ENCODE measurements around the gene TMEM273.

The TMEM273 gene

DNA sequence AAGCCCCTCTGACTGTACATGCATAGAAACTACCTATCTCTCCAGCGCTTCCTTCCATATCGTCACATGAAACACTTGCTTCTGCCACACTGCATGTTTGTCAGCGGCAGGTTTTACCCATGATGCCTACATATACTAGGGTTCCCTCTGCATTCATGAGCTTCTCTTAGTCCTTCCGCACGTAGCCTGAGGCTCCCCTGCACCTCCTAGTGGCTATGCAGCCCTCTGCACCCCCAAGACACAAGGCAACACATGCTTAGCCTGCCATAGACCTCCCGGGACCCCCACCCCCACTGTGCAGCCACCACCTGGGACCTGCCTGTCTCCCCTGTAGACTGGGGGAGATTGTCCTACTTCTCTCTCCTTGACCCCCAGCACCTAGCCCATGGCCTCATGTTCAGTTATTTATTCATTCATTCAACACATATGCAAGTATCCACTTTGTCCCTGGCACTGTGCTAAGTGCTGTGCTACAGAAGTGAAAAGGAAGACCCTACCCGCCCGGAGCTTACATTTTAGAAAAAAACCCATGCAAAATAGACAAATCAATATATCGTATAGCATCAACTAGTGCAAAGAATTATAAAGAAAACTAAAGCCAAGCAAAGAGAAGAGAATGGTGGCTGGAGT, 23.5 kb downstream of the TMEM273 start:
- peak in 10 of 51 donors; percentile 5 to 44 (median 16) for DNase-seq

DNA sequence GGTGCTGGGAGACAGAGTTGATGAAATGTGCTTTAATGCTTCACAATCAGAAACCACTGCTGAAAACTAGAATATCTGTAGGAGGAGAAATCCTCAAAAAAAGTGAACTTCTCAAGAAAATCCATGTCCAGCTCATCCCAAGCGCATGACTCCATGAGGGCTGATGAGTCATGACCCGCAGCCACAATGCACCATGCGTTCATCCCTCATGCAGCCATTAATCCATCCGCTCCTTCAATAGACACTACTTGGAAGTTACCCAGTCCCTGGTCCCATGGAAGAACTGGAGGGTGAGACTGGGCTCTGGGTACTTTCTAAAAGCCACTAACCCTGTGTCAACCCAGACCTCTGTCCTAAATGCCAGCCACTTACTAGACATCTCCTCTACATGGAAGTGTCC, 24.4 kb downstream of the TMEM273 start:
- no peak for DNase-seq

DNA sequence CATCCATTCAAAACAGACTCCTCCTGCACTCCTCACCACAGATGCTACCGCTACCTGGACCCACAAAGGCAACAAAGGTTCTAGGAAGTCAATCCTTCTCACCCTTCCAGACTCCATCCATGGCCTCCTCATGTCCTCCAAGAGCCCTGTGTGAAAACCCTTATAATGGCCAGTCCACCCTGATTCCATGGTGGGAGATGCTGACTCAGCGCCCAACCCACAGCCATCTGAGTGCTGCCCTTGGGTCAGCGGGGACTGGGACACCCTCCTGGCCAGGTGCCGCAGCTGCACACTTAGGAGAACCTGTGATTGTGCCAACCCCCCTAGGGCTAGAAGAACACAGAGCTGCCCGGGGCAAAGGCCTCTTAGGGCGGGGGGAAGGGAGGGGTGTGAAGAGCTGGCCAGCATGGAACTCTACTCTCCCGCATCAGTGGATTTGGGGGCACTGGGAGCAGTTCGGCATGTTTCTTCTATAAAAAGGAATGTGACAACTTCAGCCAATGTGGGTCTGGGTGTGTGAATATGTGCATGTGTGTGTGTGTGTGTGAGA, 25.4 kb downstream of the TMEM273 start:
- DNase-seq, result no peak

- DNase-seq, result no peak
Measured at GRCh38 chr10:49162063-49162462, 26.1 kb downstream of the TMEM273 start.

GRCh38 chr10:49161411-49161997, 26.7 kb downstream of the TMEM273 start:
- DNase-seq, result peak in 2 of 51 donors; percentile 9 to 20

DNA sequence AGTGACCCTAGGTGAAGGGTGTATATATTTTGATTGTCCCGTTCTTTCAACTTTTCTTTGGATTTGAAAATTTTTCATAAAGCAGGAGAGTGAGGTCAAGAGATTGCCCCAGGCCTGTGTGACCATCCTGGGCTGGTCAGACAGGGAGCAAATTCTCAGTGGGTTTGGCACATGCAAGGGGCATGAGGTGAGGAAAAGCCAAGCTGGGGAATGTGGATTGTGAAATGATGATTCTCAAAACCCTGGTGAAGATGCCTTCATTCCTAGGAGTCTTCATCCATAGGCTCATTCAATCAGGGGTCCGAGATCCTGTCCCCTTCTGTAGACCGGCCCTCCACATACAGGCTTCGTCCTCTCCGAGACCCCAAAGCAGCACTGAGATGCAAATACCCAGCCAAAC, 27.4 kb downstream of the TMEM273 start:
- no peak for DNase-seq

DNA sequence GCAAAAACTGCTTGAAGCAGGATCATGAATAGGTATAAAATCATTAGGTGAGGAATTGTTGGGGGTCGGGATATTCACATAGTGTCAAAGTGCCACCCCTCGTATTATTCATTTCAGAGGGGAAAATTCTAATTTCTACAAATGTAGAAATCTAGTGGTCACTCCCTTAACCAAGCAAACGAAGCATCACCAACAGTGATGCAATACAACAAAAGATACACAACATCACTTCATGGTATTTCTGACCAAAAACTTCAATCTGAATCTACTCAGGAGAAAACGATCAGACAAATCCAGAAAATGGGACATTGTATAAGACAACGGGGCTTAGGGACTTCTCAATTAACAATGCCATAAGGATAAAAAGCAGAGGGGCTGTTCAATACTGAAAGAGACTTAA, 28.1 kb downstream of the TMEM273 start:
- DNase-seq, result no peak

DNA sequence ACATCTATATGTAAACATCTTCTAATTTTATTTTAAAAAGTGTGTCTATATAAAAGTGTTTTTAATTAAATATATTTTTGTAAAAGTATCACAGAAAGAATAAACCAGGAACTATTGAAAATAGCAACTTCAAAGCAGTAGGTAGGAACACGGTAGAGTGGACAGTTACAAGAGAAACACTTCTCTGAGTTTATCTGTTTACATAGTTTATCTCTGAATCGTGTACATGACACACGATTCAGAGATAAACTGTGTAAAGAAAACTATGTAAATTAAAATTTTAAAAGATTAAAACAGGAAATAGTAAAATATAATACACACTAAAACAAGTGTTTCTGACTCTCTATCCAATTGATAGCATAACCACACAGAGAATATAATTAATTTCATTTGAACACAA, 29.3 kb downstream of the TMEM273 start:
- DNase-seq, result no peak

DNA sequence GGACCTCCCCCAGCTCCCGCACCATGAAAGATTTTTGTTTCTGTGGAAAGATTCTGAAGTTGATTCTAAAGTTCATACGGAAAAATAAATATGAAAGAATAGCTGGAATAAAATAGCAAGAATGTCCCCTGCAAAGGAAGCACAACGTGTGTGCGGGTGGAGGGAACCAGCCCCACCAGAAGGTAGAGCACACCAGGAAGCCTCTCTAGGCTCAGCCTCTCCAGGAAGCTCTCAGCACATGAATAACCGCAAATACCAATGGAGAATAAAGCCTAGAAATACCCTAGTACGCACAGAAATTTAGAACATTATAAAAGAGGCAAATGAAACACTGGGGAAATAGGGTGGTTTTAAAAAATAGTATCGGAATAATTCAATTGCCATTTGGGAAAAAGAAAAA, 29.8 kb downstream of the TMEM273 start:
- DNase-seq, result no peak

GRCh38 chr10:49157229-49157628, 31.0 kb downstream of the TMEM273 start:
- DNase-seq, result no peak

- no peak for DNase-seq
Measured at GRCh38 chr10:49154641-49155040, 33.5 kb downstream of the TMEM273 start.

- DNase-seq, result no peak
Measured at GRCh38 chr10:49153971-49154370, 34.2 kb downstream of the TMEM273 start.

DNA sequence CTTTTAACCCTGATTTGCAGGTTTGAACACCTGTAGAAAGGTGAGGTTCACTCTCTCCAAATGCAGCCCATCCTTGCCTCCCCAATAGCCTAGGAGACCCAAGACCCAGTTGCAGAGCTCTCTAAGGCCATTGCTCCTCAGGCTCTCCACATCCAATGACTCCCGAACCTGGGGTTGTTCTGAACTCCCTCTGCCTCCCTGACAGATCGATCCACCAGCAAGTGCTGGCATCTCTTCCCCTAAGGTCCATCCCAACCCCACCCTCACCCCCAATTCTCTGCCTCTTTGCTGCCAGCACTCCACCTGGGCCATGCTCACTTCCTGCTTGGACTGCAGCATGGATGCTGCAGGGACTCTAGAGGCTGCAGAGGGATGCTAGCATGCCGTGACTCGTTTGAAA, 35.1 kb downstream of the TMEM273 start:
- no peak for DNase-seq

GRCh38 chr10:49152663-49153062, 35.5 kb downstream of the TMEM273 start:
- DNase-seq, result no peak

DNA sequence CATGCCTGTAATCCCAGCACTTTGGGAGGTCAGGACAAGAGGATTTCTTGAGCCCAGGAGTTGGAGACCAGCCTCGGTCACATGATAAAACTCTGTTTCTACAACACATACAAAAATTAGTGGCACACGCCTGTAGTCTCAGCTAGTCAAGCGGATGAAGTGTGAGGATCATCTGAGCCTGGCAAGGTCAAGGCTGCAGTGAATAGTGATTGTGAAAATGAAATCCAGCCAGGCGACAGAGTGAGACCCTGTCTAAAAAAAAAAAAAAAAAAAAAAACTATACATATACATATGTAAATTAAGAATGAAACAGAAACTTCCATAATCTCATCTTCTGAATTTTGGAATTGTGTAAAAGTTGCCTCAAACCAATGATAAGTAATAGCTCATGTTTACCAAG, 36.2 kb downstream of the TMEM273 start:
- DNase-seq, result no peak

DNA sequence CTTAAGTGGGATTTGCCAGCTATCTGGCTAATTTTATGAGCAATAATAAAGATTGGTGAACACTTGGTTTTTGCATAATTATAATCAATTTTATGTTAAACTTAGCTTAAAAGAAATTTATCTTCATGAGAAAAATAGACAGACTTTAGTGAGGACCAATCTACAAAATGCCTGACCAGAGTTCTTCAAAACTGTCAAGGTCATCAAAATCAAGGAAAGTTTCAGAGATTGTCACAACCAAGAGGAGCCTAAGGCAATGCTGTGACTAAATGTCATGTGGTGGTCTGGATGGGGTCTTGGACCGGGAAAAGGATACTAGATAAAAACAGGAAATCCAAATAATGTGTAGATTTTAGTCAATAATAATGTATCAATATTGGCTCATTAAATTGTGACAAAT, 36.7 kb downstream of the TMEM273 start:
- DNase-seq, result no peak

DNA sequence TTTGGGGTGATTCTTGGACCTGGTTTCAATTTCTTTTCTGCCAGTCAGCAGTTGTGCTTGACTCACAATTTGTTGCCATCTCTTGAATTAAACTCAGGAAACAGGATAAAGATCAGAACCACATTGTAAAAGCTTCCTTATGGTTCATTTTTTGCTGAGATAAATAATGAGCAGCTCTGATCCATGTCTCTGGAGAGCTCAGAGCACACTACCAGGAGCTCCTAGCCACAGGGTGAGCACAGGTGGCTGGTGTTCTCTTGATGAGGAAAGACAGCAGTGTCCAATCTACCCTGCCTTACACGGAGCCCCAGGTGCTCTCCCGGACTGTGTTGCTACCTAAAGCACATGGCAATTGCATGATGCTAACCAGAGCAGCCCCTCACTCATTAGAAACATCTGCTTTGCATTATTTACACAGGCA, 37.2 kb downstream of the TMEM273 start:
- DNase-seq, result no peak

- DNase-seq, result no peak
Measured at GRCh38 chr10:49150426-49150825, 37.8 kb downstream of the TMEM273 start.

DNA sequence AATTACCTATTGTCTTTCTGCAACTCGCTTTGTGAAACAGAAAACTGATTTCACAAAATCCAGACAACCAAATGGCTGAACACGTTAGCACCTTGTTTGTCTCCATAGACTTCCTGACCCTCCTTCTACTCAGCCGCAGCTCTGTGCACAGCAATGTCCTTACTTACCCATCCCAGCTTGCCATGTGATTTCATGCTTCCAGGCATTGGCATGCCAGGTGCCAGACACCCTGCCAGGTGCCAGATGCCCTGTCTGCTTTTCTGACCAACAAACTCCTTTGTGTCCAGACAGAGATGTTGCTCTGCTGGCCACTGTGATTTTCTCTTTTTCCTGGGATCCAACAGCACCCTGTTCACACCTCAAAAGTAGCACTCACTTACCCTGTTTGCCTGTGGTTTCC, 38.3 kb downstream of the TMEM273 start:
- DNase-seq, result no peak

- no peak for DNase-seq
Measured at GRCh38 chr10:49144058-49144720, 44.0 kb downstream of the TMEM273 start.

GRCh38 chr10:49143249-49143648, 44.9 kb downstream of the TMEM273 start:
- no peak for DNase-seq

DNA sequence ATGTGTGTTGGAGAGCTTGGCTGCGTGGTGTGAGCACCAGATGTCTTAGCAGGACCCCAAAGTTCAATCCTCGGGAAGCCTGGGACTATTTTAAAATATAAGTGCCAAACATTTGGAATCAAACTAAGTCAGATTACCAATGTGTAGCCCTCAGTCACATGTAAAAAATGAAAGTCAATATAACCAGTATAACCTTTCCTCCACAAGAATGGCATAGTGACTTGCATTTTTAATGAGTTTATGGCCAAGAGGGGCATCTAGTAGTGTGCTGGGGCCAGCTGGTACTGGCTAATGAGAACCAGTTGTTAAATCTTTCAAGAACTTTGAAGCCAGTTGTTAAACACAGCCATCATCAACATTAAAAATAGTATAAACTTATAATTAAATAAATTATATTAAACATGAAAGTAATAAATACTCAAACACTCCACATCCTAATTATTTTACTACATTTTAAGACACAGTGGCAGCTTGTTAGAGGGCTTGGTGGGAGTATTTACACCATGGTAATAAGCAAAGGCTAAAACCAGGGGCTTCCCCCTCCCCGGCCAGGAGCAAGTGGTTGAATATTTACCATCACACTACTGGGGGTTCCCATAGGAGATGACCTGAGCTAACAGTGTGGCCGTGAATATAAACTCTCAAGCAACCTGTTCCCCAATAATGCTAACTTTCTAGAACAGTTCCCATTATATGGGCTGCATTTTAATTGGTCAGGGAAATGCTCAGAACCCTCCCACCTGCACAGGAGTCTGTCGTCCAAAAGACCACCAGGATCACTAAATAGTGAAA, 46.5 kb downstream of the TMEM273 start:
- no peak for DNase-seq
